ENCODE results near the gene SYPL2.

- TF ChIP-seq JUNB (IDR thresholded peaks at IDR 0.05) (no peak), POLR2A (IDR thresholded peaks at IDR 0.05; ENCODE audit: low read length) (no peak), EP300 (IDR thresholded peaks at IDR 0.05) (no peak), CTCF (IDR thresholded peaks at IDR 0.05) (peak; percentile 37), RAD21 (conservative IDR thresholded peaks at IDR 0.05 in 1 of 2, IDR thresholded peaks at IDR 0.05 in 1 of 2) (peak; percentile 26 to 34; a peak in 3 of 5 replicates), CHD4 (IDR thresholded peaks at IDR 0.05; ENCODE audit: borderline replicate concordance) (no peak), ZSCAN20 (CRISPR knock-in tag; IDR thresholded peaks at IDR 0.05) (no peak), MAX (IDR thresholded peaks at IDR 0.05) (no peak), ZC3H11A (IDR thresholded peaks at IDR 0.05) (no peak), TP53 (CRISPR knock-in tag; IDR thresholded peaks at IDR 0.05) (no peak), CBX8 (IDR thresholded peaks at IDR 0.05) (no peak), ZFP36 (IDR thresholded peaks at IDR 0.05; ENCODE audit: borderline replicate concordance, partially characterized antibody) (no peak), JUN (IDR thresholded peaks at IDR 0.05) (no peak)
These were observed 31.9 kb downstream of the SYPL2 start for GRCh38 chr1:109498161-109498801.
